GM21619 (cell line): ENCODE results near the gene ZNHIT2.

Experiments
- ATAC-seq: cut with Tn5 transposase; IDR thresholded peaks from one replicate; pipeline ENCODE4 v1.9.1; 2021; ENCODE audit not compliant: unreplicated experiment

The ZNHIT2 gene

DNA sequence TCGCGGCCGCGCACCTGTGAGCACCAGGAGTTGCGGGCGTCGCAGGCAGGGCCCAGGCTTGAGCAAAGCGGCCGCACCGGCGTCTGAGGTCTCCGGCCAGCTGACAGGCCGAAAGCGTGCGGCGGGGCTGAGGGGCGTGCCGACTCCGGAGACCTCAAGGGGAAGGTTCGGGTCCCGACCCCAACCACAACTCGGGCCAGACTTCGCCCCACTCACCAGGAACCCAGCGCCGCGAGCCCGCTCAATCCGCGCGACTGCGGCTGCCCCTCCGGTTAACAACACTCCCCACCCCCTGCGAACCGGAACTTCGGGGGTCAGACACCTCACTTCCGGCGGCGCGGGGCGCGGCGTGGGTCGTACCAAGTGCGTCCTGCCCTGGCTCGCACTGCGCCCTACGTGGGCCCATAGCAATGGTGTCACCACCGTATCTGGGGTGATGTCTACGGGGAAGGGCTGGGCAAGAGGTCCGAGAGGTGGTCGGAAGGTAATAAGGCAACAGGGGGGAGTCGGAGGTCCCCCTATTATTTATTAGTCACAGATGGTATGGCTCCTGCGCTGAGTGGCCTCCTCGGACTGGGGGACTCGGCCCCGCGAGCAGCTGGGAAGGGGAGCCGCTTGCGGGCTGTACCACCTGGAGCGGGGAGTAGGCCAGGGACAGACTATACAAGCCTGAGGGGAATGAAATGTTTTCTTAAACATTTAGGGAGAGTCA lies 16.9 kb upstream of the ZNHIT2 start, which contains the start of gene SYVN1:
TSS of gene SYVN1 (minus strand) at position 280 of the 712 bp plus-strand sequence. CDS start 918 bp downstream, outside the sequence.
- peak; percentile 47 for ATAC-seq

DNA sequence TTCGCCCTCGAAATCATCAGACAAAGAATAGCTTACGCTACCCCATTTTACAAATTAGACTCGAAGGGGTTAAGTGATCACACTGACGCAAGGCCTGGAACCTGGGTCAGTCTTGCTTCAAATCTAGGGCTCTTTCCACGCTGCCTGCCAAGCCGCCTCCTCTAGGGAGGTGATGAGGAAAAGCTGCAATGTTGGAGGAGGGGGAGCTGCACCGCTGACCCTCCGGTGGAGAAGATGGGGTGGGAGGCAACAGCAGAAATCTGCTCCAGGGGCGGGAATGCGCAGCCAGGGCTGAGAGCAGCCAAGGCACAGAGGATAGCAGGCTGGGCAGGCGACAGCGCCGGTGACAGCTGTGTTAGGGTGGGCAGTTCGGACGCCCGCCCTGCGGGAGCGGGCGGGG lies 16.2 kb upstream of the ZNHIT2 start:
- no peak for ATAC-seq

DNA sequence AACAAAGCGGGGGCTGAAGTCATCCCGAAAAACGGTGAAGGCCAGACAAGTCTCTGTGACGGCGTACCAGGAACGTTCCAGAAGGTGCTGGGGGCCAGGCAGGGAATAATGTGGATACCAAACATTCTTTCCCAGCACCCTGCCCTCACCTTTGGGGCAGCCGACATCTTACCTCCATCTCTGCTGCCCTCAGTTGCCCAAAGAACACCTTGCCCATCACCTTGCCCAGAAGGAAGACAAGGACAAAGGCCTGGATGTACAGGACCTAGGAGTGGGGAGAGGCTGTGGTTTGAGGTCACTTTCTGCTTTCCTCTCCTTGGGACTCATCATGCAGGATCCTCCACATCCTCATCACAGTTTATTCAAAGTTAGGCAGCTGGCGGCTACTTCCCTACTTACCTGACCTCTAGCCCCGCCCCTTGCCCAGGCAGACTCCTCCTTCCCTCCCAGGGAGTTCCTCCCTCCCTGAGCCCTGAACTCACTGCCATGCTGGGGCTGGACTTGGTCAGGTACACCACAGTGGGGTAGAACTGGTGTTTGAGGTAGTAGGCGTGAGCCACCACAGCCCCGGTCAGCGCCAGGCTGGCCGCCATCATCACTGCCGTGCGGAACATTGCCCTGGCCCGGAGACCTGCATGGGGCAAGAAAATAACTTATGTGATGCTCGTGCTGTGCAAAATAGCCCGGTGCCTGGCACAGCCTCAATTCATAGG lies 15.6 kb upstream of the ZNHIT2 start:
- peak; percentile 25 for ATAC-seq

DNA sequence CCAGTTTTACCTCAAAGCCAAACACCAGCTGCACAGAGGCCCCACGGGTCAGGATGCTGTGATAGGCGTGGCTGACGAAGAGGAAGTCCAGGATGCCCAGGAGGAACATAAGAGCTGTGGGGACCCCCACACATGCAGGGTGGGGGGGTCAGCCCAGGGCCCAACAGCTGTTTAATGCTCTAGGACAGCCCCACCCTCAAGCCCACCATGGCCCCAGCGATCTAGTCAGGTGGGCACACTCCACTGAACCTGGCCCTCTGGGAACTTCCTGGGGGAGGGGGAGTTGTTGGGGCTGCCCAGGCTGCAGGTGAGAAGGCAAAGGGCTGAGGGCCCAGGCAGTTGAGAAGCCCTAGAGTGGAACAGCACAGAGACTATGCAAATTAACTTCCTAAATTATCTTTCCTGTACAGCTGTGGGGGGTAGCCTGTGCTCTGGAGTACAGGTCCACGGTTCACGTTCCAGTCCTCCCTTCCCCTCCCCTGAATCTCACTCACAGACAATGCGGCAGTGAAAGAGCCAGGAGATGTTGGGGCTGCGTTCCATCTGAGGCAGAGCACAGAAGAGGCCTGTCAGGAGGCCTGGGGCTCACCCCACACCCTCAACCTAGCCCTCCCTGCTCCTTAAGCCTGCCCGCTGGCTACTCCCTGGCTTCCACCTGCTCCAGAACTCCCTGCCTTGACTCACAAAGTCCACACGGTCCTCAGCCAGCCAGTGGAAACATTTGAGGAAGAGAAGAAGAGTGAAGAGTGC lies 14.9 kb upstream of the ZNHIT2 start:
- ATAC-seq: peak; percentile 31

DNA sequence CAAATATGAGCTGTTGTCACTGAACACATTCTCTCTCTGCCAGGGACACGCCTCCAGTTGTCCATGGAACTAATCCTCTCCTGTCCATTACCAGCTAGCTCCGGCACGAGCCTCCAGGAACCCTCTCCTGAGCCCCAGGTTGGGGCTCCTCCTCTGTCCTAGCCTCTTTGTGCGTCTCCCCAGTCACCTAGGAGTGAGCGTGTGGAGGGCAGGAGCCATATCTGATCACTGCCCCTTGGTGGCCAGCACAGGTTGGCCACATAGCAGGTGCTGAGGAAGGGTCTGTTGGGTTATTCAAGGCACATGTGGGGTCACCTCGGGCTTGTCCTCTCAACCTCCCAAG lies 14.4 kb upstream of the ZNHIT2 start:
- ATAC-seq: no peak

DNA sequence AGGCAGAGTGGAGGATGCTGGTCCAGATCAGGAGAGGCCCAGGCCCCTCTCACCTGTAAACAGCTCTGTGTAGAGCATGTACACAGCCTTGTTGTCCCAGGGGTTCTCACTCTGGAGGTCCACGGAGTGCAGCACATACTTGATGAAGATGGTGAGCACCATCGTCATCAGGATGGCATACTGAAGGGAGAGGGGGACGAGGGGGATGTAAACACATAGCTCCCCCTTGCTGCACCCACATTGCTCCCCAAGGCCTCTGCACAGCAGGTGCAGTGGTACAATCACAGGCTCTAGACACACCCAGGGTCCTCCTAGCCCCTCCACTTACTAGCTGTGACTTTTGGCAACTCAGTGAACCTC lies 13.9 kb upstream of the ZNHIT2 start:
- no peak for ATAC-seq

DNA sequence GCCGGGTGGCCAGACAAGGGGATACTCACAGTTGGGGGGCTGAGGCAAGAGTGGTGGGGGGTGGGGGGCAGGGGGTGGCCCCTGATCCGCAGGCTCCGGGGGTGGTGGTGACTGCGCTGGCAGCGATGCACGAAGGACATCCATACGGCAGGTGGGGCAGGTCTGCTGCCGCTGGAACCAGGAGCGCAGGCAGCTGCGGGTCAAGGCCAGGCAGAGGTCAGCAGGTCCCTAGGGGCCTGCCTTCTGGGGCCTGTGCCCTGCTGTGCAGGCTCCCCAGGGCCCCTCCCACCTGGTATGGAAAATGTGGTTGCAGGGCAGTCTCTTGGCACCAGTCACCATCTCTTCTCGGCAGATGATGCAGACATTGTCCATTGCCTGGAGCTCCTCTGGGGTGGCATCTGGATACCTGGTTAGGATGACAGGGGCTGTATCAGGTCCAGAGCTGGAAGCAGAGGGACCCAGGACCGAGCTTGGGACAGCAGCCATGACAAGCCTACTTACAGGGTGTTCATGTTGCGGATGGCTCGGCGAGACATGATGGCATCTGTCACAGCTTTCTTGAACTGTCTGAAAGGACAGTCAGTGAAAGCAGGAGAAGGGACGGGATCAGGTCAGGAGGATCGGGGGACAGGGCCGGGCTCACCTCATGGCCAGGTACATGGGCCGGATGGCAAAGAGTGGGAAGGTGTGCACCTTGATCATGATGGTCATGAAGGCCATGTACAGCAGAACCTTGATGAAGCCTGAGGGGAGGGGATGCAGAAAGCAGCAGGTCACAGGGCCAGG lies 13.3 kb upstream of the ZNHIT2 start:
- no peak for ATAC-seq

DNA sequence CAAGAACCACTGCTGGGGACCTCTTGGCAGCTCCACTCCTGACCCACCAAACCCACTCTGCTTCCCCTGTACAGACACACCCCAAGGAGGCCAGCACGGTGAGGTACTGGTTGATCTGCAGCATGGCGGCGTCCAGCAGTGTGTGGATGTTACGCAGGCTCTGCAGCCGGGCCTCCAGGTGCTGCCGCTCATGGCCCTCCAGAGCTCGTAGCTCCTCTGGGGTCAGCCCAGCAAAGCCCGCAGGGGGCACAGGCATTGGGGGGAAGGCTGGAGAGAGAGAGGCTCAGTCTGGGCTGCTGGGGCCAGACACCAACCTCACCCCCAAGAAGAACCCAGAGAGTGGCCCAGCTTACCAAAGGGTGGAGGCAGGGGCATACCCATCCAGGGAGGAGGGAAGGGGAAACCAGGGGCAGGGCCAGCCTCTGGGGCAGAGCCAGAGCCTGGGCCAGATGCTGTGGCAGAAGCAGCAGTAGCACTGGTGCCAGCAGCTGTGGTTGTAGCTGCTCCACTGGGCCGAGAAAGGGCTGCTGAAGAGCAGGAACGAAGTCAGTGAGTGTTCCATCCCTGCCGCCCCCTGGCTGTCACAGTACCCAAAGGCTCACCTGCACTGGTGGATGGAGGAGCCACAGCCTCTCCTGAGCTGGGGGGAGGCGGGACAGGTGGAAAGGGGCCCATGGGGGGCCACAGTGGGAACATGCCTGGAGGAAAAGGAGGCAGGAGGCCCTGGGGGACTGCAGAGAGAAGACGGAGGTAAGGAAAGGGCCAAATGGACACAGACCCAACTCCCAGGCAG lies 12.3 kb upstream of the ZNHIT2 start:
- ATAC-seq: no peak

DNA sequence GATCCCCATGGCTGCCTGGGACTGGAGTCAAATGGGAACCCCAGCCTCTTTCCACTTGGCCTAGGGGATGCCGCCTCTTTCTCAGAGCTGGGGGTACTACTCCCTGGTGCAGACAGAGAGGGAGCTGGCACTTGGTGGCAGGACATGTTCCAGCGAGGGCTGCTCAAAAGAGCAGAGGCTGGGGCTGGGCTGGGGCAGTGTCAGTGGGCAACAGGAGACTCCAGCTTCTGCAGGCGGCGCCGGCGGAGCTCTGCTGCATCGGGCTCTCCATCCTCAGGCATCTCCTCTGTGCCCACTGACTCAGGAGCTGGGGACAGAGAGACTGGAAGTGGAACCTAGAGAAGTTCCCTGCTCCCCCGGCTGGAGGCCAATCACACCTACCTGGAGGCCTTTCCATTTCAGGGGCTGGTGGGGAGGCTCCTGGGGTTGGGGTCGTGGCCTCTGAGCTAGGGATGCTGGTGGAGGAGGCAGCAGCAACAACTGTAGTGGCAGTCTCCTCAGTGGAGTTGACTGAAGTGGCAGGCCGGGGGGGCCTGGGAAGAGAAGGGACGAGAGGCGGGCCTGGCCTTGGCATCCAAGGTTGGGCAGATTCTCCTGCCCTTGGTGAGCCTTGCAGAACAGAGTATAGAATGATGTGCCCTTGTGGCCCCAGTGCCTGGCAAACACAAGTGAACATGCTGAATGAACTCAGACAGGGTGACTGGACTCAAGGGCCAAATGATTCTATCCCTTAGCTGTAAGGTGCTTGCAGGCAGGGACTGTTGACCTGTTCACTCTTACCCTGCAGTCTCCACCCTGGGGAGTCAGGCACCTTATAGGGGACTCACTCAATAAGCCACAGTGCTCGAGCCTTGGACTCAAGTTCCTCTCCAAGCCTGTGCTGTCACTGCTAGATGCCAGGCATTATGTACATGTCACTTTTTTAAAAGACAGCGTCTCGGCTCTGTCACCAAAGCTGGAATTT lies 11.0 kb upstream of the ZNHIT2 start:
- ATAC-seq: no peak

DNA sequence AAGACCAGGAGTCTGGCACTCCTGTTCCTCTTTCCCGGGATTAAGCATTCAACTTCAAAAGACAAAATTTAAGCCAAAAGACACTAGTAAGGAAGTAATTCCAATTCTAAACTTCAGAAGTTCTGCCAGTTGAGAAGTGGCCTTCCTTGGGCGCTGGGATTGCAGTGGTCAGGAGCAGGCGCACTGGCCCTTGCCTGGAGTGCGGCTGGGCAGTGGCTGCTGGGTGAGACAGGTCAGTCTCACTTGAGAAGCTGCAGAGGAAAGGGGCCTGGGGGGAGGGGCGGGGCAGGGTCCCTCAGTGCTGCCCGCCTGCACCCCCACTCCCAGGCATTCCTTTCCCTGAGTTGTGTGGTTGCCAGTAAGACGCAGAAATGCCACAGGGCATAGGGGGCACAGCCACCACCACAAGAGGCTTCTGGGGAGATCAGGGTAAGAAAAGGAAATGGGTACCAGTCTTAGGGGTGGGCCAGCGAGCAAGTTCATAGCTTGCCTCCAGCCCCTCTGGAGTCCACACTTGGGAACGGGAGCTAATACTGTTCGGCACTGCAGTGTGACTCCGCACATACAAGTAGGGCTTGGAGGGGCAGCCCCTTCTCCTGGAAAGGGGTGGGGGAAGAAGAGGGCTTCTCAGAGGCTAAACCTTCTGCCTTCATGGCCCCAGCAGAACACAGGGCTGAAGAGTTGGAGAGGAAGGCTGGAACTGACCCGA lies 10.1 kb upstream of the ZNHIT2 start:
- no peak for ATAC-seq

DNA sequence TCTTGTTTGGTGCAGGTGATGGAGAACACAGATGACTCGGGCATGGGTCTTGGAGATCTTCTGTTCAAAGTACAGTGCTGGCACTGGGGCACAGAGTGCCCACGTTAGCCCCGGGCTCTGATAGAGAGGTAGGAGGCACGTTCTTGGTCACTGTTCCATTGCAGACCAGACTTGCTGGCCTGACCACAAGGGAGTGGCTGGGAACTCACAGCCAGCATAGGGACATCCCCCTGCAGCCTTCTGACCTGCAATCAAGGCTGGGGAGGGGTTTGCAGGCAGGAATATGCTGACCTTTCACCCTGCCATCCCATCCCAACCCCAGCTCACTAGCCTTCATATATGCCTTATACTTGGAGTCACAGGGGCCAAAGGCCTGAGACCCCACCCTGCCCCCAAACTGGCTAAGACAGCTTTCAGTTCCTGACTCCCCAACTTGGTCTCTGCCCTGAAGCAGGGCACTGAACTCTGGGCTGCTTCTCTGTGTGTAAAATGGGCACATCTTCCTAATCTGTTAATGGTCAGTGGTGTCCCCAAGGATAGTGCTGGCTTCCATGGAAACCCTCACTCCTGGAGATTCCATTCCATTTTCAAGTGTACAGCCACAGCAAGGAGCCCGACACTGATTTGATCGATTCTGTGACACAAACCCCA lies 9.2 kb upstream of the ZNHIT2 start:
- no peak for ATAC-seq

DNA sequence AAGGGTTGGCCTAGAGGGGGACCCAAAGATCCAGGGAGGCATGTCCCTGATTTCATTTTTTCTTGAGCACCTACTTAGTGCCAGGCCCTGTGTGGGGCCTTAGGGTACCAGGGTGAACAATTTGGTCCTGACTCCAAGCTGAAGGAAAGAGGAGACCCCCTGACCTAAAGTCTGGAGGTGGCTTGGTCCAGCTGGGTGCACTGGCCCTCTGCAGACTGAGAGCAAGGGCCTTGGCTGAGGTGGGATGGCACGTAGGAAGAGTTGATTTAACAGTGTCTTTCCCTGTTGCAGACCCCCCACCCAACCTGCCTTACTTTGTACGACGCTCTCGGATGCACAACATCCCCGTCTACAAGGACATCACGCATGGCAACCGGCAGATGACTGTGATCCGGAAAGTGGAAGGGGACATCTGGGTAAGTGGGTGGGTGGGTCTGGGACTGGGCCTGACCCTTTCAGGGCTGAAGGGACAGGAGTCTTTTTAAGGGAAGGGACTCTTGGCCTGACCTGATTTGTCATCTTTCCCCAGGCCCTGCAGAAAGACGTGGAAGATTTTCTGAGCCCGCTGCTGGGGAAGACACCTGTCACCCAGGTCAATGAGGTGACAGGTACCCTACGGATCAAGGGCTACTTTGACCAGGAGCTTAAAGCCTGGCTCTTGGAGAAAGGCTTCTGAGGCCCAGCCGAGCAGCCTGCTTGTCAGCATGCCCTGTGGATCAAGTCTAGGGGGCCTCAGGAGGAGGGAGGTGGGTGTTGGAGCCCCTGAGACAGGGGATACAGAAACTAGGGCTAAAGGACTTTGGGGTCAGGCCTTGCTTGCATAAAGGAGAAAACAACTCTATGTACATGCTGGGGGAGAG lies 7.9 kb upstream of the ZNHIT2 start:
- ATAC-seq: no peak

DNA sequence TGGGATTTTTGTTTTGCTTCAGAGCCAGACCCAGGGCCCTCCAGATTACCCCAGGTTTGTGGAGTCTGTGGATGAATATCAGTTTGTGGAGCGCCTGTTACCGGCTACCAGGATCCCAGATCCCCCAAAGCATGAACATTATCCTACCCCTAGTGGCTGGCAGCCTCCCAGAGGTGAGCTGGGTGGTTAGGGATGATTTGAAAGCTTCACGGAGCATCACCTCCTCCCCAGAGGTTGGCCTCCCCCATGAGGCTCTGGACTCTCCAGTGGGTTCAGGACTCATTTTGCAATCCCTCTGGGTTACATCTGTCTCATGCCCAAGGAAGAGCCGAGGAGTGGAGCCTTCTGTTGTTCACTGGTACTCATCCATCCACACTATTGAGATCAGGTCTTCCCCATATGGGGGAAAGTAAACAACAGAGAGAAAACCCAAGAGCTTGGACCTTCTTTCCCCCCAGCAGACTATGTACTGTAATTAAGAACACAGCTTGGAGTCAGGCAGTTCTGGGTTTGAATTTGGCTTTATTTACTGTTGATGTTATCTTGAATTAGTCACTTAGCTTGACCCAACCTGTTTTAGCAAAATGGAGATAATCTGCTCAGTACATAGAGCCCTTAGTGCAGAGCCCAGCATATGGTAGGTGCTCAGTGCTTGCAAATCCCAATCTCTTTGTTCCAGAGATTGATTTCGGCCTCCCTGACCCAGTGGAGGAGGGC lies 7.1 kb upstream of the ZNHIT2 start:
- no peak for ATAC-seq

DNA sequence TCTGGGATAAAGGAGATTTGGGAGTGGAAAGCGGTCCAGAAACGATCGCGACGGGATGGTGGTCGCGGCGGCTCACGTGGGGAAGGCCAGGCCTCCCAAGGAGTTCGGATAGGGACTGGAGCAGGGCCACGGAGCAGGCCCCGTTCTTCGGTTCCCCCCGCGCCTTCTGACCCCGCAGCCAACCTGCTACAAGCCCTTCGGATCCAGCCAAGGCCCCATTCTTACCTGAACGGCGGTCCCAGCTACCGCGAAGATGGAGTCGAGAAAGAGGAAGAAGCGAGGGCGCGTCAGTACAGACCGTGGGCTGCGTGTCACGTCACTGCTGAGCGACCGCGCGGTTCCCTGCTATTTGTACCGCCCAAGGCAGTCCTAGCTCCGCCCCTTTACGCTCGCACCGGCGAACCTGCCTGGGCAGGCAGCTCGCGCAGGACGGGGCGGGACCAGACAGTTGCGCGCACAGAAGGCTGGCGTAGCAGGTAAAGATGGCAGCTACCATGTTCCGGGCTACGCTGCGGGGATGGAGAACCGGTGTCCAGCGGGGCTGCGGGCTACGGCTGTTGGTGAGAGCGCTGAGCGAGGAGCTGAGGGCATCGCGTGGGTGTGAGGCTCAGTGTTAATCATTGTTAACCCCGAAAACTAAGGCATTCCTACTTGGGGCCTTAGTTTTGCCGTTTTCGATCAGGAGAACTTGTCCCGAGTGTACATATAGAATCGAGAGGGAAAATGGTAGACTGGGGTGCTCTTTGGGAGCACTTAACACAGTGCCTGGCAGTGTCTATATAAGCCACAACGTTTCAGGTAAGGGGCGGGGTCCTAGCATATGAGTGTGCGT lies 4.6 kb upstream of the ZNHIT2 start, which contains the start of the genes FAU and MRPL49:
TSS of gene FAU (minus strand) at position 270 of the 832 bp plus-strand sequence. CDS start 321 bp downstream, outside the sequence.
TSS of gene MRPL49 (plus strand) at position 457 of the 832 bp plus-strand sequence. CDS start at position 483, 26 bp downstream.
- peak; percentile 62 for ATAC-seq

DNA sequence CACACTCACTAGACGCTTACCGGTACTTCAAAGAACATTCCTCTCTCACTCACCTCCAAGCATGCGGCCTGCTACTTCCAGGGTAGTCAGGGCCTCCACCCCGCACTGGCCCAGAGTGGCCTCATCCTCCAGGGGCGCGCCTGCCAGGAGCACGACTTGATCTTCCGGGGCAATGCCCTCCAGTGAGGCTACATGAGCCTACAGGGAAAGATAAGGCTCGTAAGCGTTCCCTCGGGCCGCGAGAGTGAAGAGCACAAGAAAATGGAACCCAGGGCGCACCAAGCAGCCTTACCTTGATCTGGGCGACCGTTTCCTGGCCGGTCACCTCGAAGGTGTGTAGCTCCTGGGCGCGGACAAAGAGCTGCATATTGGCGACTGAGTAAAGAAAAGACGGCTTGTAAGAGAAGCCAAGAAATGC lies 4.0 kb upstream of the ZNHIT2 start:
- no peak for ATAC-seq
